Urinary bladder (tissue), 4 donors: Measurements from ENCODE around the gene MTUS2. TPM values are rescaled to one million over a fixed set of nuclear protein-coding genes. Genes with fewer than 3 reads are reported as not detected.

Experiments
- DNase-seq: peaks from one replicate; pipeline ENCODE4 v3.0.0-alpha.2; 2015; ENCODE audit errors: extremely low spot score
- H3K27ac ChIP-seq: one replicate; pipeline ENCODE4 v1.5.1; 2013; ENCODE audit warnings: low read depth, mild to moderate bottlenecking, moderate library complexity
- H3K36me3 ChIP-seq: one replicate; pipeline ENCODE4 v1.6.1; 2013; ENCODE audit warnings: mild to moderate bottlenecking, moderate library complexity; ENCODE audit not compliant: insufficient read depth
- H3K4me1 ChIP-seq: one replicate; pipeline ENCODE4 v1.6.1; 2013; ENCODE audit warnings: mild to moderate bottlenecking, moderate library complexity; ENCODE audit not compliant: insufficient read depth
- H3K4me3 ChIP-seq: one replicate; pipeline ENCODE4 v1.5.1; 2013; ENCODE audit warnings: low read depth, low read length
- WGBS: extraction: QIAGEN DNeasy Blood & Tissue Kit; methylation state at CpG from one replicate; pipeline ENCODE4 v1.1.7; 2013; 5-methylcytosine and 5-hydroxymethylcytosine counted together
- polyA plus RNA-seq: library from polyadenylated mRNA; stranded (reverse); fragments of 200-250 nt; gene quantifications from one replicate; pipeline ENCODE4 v1.2.3, GENCODE V29; 2013
- total RNA-seq: library from RNA; depleted of rRNA; stranded (reverse); fragments of >200 nt; gene quantifications from one replicate; pipeline ENCODE4 v1.2.3, GENCODE V29; 2014
- donor health status: healthy with polysubstance abuse.
- donor health status: healthy.

Gene MTUS2
- total and polyA plus RNA-seq, 2 donors: 0.25 to 1.4 TPM

GRCh38 chr13:29101409-29101808 lies 281.3 kb downstream of the MTUS2 start:
- DNase-seq: no peak
- whole genome bisulfite sequencing: 66% methylated on average over 2 of the region's 2 CpGs
- H3K27ac ChIP-seq: no peak overlapping the region
- no peaks in the 10 kb centered on the region for H3K36me3 ChIP-seq
- H3K4me3 ChIP-seq: no peak overlapping the region
- no peaks in the 10 kb centered on the region for H3K4me1 ChIP-seq

DNA sequence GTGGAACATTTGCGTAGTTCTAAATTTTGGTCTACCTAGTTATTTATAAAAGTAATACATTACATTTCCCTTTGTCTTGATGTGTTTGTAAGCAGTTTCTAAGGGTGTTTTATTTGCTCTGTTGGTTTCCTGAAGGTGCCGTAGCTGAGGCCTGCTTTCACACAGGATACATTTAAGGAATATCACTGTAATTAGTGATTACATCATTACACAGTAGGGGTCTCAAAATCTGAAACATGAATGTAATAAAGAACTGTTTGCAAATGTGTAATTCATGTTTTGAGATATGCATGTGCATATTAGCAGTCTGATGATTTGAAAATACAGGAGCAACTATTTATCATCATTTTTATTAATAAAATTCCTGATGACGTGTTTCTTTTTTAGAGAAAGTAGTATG lies 281.8 kb downstream of the MTUS2 start:
- DNase-seq: no peak
- WGBS: 83% methylated on average over 3 of the region's 3 CpGs
- no peak overlapping the region for H3K27ac ChIP-seq
- no peaks in the 10 kb centered on the region for H3K4me1 ChIP-seq
- no peaks in the 10 kb centered on the region for H3K36me3 ChIP-seq
- no peak overlapping the region for H3K4me3 ChIP-seq

DNA sequence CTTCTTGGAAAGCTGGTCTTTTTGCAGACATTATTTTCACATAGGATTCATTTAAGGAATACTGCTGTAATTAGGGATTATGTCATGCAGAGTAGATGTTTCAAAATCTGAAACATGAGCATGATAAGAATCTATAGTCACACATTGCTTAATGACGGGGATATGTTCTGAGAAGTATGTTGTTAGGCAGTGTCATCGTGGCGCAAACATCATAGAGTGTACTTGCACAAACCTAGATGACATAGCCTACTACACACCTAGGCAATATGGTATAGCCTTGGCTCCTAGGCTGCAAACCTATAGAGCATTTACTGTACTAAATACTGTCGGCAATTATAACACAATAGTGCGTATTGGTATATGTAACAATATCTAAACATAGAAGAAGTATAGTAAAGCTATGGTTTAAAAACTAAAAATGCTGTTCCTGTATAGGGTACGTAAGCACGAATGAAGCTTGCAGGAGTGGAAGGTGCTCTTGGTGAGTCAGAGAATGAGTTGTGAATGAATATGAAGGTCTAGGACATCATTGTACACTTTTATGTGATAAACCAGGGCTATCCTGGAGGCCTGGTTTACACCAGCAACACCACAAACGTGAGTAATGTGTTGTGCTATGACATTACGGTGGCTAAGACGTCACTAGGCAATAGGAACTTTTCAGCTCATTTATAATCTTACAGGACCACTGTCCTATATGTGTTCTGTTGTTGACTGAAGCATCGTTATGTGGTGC lies 283.1 kb downstream of the MTUS2 start:
- WGBS: 74% methylated on average over 11 of the region's 11 CpGs
- no peak for DNase-seq
- no peak overlapping the region for H3K4me3 ChIP-seq

DNA sequence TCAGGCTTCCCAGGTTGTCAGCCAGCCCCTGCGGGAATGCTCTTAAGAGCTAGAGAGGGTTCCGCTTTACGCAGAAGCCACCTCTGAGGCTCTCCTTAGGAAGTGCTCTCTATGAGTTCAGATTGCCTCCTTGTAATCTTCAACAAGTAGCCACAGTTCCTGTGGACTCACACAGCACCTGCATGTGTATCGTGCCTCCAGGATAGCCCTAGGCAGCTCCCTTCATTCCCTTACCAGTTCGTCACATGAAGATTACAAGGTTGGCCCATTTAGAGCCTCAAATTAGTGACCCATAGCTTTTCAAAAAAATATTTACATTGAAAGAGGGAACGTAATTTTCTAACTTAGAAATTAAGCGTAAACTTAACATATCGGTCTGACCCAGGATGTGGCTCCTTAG lies 284.3 kb downstream of the MTUS2 start:
- H3K36me3 ChIP-seq: no peaks in the 10 kb centered on the region
- WGBS: 92% methylated on average over 8 of the region's 8 CpGs
- H3K4me3 ChIP-seq: no peak overlapping the region
- no peaks in the 10 kb centered on the region for H3K4me1 ChIP-seq
- DNase-seq: no peak
- no peak overlapping the region for H3K27ac ChIP-seq

More for the DNA sequence above, 283.1 kb downstream of the MTUS2 start:
- H3K4me1 ChIP-seq: no peaks in the 10 kb centered on the region
- no peak overlapping the region for H3K27ac ChIP-seq
- no peaks in the 10 kb centered on the region for H3K36me3 ChIP-seq

GRCh38 chr13:29105779-29106178 lies 285.6 kb downstream of the MTUS2 start:
- Histone ChIP-seq H3K4me3 (no peak overlapping the region), H3K36me3 (no peaks in the 10 kb centered on the region), H3K4me1 (no peaks in the 10 kb centered on the region), H3K27ac (no peak overlapping the region)
- WGBS: 72% methylated on average over 4 of the region's 4 CpGs
- no peak for DNase-seq

DNA sequence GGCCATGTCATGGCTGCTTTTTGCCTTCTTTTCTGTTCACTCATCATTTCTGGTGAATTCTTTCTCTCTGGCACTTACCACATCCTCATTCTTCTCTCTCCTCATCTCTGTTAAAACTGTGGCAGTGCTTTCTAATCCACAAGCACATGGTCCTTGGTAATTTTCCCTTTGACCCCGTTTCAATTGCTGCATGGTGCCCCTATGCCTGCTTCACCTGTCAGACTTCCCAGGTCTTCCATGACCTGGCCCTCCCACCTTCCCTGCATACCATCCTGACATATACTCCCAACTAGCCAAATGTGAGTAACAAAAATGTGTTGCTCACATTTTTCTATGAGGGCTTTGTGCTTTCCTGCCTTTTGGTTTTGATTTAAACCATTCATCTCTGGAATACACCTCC lies 286.5 kb downstream of the MTUS2 start:
- 62% methylated on average over 1 of the region's 1 CpG for WGBS
- H3K36me3 ChIP-seq: no peaks in the 10 kb centered on the region
- no peak overlapping the region for H3K27ac ChIP-seq
- no peak for DNase-seq
- H3K4me1 ChIP-seq: no peaks in the 10 kb centered on the region
- H3K4me3 ChIP-seq: no peak overlapping the region

GRCh38 chr13:29108068-29108786 lies 288.1 kb downstream of the MTUS2 start:
- no peak overlapping the region for H3K4me3 ChIP-seq
- WGBS: 30% methylated on average over 4 of the region's 4 CpGs
- H3K36me3 ChIP-seq: no peaks in the 10 kb centered on the region
- DNase-seq: no peak
- H3K4me1 ChIP-seq: no peaks in the 10 kb centered on the region
- H3K27ac ChIP-seq: no peak overlapping the region

- WGBS: 57% methylated on average over 2 of the region's 2 CpGs
- Histone ChIP-seq H3K27ac (no peak overlapping the region), H3K36me3 (no peaks in the 10 kb centered on the region), H3K4me1 (no peaks in the 10 kb centered on the region), H3K4me3 (no peak overlapping the region)
- DNase-seq: no peak
Measured at GRCh38 chr13:29109987-29110386, 289.8 kb downstream of the MTUS2 start.

DNA sequence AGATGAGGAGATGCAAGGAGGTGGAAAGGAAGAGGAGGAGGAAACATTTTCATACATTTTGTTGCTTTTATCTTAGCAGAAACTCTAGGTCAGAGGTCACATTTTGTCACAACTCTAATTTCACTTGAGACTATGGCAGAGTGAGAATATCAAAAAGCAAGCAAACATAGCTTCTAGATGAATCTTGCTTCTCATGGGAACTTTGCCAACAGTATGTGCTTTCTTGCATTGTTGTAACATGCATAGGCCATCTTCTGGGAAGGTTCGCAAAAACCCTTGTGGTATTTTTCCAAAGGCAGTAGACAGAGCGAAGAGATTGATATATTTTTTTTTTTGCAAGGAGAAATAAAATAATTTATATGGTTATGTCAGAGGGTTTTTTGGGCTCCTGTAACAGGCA lies 291.3 kb downstream of the MTUS2 start:
- 83% methylated on average over 2 of the region's 2 CpGs for WGBS
- no peak overlapping the region for H3K4me3 ChIP-seq

GRCh38 chr13:29115842-29116241 lies 295.7 kb downstream of the MTUS2 start:
- no peak overlapping the region for H3K27ac ChIP-seq
- 89% methylated on average over 1 of the region's 1 CpG for WGBS

More for the DNA sequence above, 291.3 kb downstream of the MTUS2 start:
- no peaks in the 10 kb centered on the region for H3K36me3 ChIP-seq
- H3K4me1 ChIP-seq: no peaks in the 10 kb centered on the region
- H3K27ac ChIP-seq: no peak overlapping the region
- DNase-seq: no peak

GRCh38 chr13:29117663-29118062 lies 297.5 kb downstream of the MTUS2 start:
- no peaks in the 10 kb centered on the region for H3K36me3 ChIP-seq
- H3K4me3 ChIP-seq: no peak overlapping the region
- H3K4me1 ChIP-seq: no peaks in the 10 kb centered on the region
- no peak overlapping the region for H3K27ac ChIP-seq
- WGBS: 91% methylated on average over 8 of the region's 8 CpGs
- DNase-seq: no peak

More at GRCh38 chr13:29115842-29116241, 295.7 kb downstream of the MTUS2 start:
- Histone ChIP-seq H3K4me3 (no peak overlapping the region), H3K36me3 (no peaks in the 10 kb centered on the region), H3K4me1 (no peaks in the 10 kb centered on the region)
- no peak for DNase-seq

DNA sequence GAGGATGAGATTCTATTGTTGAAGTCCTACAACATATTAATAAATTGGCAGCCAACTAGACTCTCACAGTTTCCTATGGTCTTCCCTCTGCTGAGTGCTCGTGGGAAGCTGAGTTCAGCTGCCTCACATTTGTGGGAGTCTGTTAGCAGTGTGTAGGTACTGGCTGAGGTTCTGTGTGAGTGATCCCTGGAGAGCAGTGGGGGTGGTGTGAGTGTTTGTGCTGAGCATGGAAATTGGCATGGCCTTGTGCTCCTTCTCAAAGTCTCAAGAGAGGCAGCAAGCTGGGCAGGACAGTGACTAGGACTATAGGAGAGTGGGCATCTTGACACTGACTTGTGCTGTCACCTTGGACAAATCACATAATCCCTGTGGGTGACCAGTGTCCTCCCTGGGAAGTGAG lies 298.3 kb downstream of the MTUS2 start:
- H3K4me3 ChIP-seq: no peak overlapping the region
- H3K27ac ChIP-seq: no peak overlapping the region
- WGBS: 84% methylated on average over 1 of the region's 1 CpG
- H3K36me3 ChIP-seq: no peaks in the 10 kb centered on the region
- H3K4me1 ChIP-seq: no peaks in the 10 kb centered on the region
- DNase-seq: no peak

DNA sequence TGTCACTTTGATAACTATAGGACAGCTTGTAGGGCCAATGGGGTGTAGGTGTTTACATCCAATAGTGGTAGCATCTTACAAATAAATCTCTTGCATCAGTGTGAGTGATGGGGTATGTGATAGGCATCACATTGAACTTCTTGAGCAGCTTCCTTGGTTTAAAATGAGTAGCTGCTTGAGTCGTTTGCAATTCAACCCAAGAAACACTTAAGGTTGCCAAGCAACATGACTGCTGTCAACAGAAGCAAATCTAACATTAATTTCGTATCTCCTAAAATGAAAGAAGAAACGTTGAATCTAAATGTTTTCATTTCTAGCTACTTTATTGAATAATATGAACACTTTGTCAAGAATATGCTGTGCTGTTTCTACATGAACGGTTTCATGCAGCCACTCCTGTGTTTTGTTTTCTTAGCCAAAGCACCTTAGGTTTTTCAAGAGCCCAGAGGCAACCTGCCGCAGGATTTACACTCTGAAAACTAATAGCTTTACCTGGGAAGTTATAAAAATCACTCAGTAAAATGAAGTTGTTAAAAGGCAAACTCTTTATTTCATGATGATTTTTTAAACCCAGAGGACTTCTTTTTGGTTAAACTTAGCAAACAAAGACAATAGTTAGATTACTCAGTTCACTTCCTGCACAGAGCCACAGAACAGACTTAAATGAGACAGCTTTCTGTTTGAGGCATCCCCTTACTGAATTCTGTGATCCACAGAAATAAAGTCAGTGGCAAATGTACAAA lies 305.2 kb downstream of the MTUS2 start:
- Histone ChIP-seq H3K4me3 (no peak overlapping the region), H3K36me3 (no peaks in the 10 kb centered on the region), H3K4me1 (no peaks in the 10 kb centered on the region), H3K27ac (no peak overlapping the region)
- DNase-seq: no peak
- WGBS: 43% methylated on average over 5 of the region's 5 CpGs
